Type B pancreatic cell (in vitro differentiated cells): ENCODE results near the gene RGS10. TPM values are rescaled to one million over a fixed set of nuclear protein-coding genes. Genes with fewer than 3 reads are reported as not detected.

Experiments used
- DNase-seq: peaks from one replicate; pipeline ENCODE4 v3.0.0; 2021; ENCODE audit warnings: mixed read lengths; ENCODE audit not compliant: unreplicated experiment; ENCODE audit errors: extremely low spot score
- H3K27ac Mint-ChIP-seq: 2 replicates; pipeline ENCODE4 v1.8.0; 2021; ENCODE audit warnings: mild to moderate bottlenecking, mixed read lengths
- H3K27me3 Mint-ChIP-seq: 2 replicates; pipeline ENCODE4 v1.8.0; 2021; ENCODE audit warnings: mixed read lengths
- H3K36me3 Mint-ChIP-seq: 2 replicates; pipeline ENCODE4 v1.8.0; 2021; ENCODE audit warnings: mixed read lengths
- H3K4me1 Mint-ChIP-seq: one replicate; pipeline ENCODE4 v1.8.0; 2021; ENCODE audit warnings: mixed read lengths; ENCODE audit not compliant: unreplicated experiment
- H3K4me3 Mint-ChIP-seq: 2 replicates; pipeline ENCODE4 v1.8.0; 2021; ENCODE audit warnings: mild to moderate bottlenecking, mixed read lengths
- H3K9me3 Mint-ChIP-seq: 2 replicates; pipeline ENCODE4 v1.8.0; 2021; ENCODE audit warnings: mixed read lengths
- total RNA-seq: library from RNA; stranded (reverse); gene quantifications from 2 replicates; pipeline ENCODE4 v1.2.1, GENCODE V29; 2021; ENCODE audit warnings: low replicate concordance
- TF ChIP-seq, protein P1 (sequence below): fragments of 200-600 bp; sonication (generic); conservative IDR thresholded peaks from 2 replicates; pipeline ENCODE4 v1.5.0; 2021; ENCODE audit warnings: antibody characterized with exemption, mild to moderate bottlenecking

Gene RGS10
- total RNA-seq, 1 donor from 2014 or later: 10.2 TPM

DNA sequence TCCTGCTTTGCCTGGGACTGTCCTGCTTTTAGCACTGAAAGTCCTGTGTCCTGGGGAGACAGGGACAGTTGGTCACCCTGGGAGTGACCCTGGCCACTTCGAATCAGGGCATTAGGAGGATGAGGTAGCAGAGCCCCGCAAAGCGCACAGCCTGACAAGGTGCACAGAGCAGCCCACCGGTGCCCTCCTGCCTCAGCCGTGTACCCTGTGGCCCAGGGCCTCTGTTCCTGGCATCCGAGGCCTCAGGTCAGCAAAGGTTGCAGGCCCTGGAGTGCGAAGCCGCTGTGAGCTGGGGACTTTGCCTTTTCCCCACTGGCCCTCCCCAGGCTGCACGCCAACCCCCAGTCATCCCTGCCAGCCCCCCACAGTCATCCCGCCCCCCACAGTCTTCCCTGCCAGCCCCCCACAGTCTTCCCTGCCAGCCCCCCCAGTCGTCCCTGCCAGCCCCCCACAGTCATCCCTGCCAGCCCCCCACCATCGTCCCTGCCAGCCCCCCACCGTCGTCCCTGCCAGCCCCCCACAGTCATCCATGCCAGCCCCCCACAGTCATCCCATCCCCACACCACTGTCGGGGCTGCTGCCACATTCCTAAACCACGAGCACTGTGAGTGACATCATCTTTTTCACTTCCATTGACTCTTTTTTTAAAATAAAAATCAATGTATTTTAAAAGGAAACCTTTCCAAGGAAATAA lies 91.8 kb downstream of the RGS10 start:
- Mint-ChIP-seq H3K27ac (no peak overlapping the region), H3K36me3 (no peaks in the 10 kb centered on the region), H3K9me3 (no peaks in the 10 kb centered on the region), H3K4me3 (no peak overlapping the region), H3K27me3 (no peaks in the 10 kb centered on the region), H3K4me1 (peaks cover 9% of the 10 kb centered on the region)
- TF ChIP-seq, protein P1, sequence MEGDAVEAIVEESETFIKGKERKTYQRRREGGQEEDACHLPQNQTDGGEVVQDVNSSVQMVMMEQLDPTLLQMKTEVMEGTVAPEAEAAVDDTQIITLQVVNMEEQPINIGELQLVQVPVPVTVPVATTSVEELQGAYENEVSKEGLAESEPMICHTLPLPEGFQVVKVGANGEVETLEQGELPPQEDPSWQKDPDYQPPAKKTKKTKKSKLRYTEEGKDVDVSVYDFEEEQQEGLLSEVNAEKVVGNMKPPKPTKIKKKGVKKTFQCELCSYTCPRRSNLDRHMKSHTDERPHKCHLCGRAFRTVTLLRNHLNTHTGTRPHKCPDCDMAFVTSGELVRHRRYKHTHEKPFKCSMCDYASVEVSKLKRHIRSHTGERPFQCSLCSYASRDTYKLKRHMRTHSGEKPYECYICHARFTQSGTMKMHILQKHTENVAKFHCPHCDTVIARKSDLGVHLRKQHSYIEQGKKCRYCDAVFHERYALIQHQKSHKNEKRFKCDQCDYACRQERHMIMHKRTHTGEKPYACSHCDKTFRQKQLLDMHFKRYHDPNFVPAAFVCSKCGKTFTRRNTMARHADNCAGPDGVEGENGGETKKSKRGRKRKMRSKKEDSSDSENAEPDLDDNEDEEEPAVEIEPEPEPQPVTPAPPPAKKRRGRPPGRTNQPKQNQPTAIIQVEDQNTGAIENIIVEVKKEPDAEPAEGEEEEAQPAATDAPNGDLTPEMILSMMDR: no peak
- DNase-seq: no peak

Other genes with a start within 250 kb of the RGS10 start
- 132 and 153 TPM in 2 replicates for gene TIAL1, start 54.2 kb upstream of the RGS10 start, total RNA-seq
- gene BAG3, start 108.7 kb upstream of the RGS10 start, total RNA-seq: 24.9 and 29.3 TPM in 2 replicates
- 47.4 and 48.1 TPM in 2 replicates for gene INPP5F, start 183.3 kb upstream of the RGS10 start, total RNA-seq